B cell (primary cell): ENCODE data around the gene ZBTB4.

ENCODE experiments used
- CTCF ChIP-seq: fragments of 200-600 bp; IDR thresholded peaks from one replicate; pipeline ENCODE4 v1.8.0; 2022; ENCODE audit warnings: antibody characterized with exemption, mild to moderate bottlenecking
- EZH2 ChIP-seq: IDR thresholded peaks from 2 replicates; pipeline ENCODE4 v1.6.1; 2012; ENCODE audit warnings: borderline replicate concordance, low read depth, mild to moderate bottlenecking, moderate library complexity, low read length; ENCODE audit not compliant: insufficient read depth, poor library complexity, severe bottlenecking

- TF ChIP-seq CTCF (no peak), EZH2 (no peak)
These were observed 34.5 kb upstream of the ZBTB4 start for GRCh38 chr17:7513850-7514419.
